ENCODE results near the gene EIF4G2. TPM values are rescaled to one million over a fixed set of nuclear protein-coding genes. Genes with fewer than 3 reads are reported as not detected.
"Not testable (repeated sequence)": the region's sequence is repeated elsewhere in the genome, so short reads cannot be mapped to it uniquely, and the experiment has no call there.

Gene EIF4G2
- total and polyA plus RNA-seq, 2 of the 8 experiments (the other 6 are each of a cell fraction or from before 2014, with no cell fraction given) = 438 to 964 TPM

DNA sequence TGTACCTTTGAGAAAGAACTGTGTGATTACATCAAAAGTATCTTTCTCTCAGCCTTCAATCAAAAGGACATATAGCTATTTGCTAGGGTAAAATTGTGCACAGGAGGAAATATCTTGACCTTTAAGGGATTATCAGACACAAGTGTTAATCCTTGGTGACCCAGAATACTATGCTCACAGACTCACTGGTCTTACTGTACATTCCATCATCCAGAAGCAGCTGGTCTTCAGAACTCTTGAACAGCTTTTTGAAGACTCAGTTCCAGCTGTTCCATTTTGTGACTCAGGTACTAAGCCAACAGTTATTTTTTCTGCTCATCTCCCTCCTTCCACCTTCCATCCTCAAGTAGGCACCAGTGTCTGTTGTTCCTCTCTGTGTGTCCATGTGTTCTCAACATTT, 29.4 kb upstream of the EIF4G2 start (continued):
- no peak for TF ChIP-seq RAD21 (IDR thresholded peaks at IDR 0.05 in 1 of 2, conservative IDR thresholded peaks at IDR 0.05 in 1 of 2; ENCODE audit: low read depth in 2 of 2, low read length in 2 of 2)
- no peak for TF ChIP-seq GTF2F1 (IDR thresholded peaks at IDR 0.05; ENCODE audit: borderline replicate concordance, low read depth, low read length)
- no peak for TF ChIP-seq SIRT6 (IDR thresholded peaks at IDR 0.05; ENCODE audit: low read length)
- no peak for TF ChIP-seq EGR1 (IDR thresholded peaks at IDR 0.05; ENCODE audit: borderline replicate concordance, low read depth, low read length)

DNA sequence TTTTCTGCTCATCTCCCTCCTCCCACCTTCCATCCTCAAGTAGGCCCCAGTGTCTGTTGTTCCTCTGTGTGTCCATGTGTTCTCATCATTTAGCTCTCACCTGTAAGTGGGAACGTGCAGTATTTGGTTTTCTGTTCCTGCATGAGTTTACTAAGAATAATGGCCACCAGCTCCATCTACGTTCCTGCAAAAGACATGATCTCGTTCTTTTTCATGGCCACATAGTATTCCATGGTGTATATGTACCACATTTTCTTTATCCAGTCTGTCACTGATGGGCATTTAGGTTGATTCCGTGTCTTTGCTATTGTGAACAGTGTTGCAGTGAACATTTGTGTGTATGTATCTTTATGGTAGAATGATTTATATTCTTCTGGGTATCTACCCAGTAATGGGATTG, 28.2 kb upstream of the EIF4G2 start:
- not testable (repeated sequence) for DNase-seq (ENCODE audit: low read depth in 1 of 2, low spot score in 2 of 2); H4K5ac ChIP-seq (ENCODE audit: insufficient read length, low read depth, low read length); H2AFZ ChIP-seq (ENCODE audit: low read length); H3K4me1 ChIP-seq (replicated peaks in 1 of 4; ENCODE audit: control insufficient read depth in 3 of 4, insufficient read depth in 4 of 4, low read length in 3 of 4); H2BK5ac ChIP-seq (ENCODE audit: low read depth, low read length); H2BK120ac ChIP-seq (replicated peaks; ENCODE audit: low read depth, low read length); H3K18ac ChIP-seq (ENCODE audit: extremely low read depth, low read length); H2BK12ac ChIP-seq (ENCODE audit: low read depth, low read length); H3K9me3 ChIP-seq (ENCODE audit: insufficient read depth in 2 of 2, low read depth in 1 of 2, low read length in 1 of 2); H3K79me1 ChIP-seq (ENCODE audit: low read depth, low read length); H4K20me1 ChIP-seq (replicated peaks in 1 of 2; ENCODE audit: control insufficient read depth in 1 of 2, insufficient read depth in 2 of 2, low read length in 2 of 2); H3K4me2 ChIP-seq (ENCODE audit: insufficient read depth in 1 of 2, low read depth in 2 of 2, low read length in 2 of 2); H3K4me3 ChIP-seq (ENCODE audit: extremely low read depth in 1 of 4, insufficient read depth in 2 of 4, low read depth in 3 of 4, low read length in 4 of 4); H3K9ac ChIP-seq (replicated peaks in 1 of 4; ENCODE audit: extremely low read depth in 1 of 4, low read depth in 3 of 4, low read length in 3 of 4); H3K27me3 ChIP-seq (replicated peaks in 1 of 4; ENCODE audit: control insufficient read depth in 3 of 4, extremely low read depth in 1 of 4, insufficient read depth in 3 of 4, low read length in 3 of 4); FAIRE-seq; H3K79me2 ChIP-seq (ENCODE audit: control insufficient read depth in 1 of 2, insufficient read depth in 2 of 2, low read length in 2 of 2); H3K36me3 ChIP-seq (ENCODE audit: control insufficient read depth in 2 of 4, insufficient read depth in 4 of 4, low read length in 3 of 4); H2BK20ac ChIP-seq (ENCODE audit: low read length); H2BK15ac ChIP-seq (ENCODE audit: low read length); H4K8ac ChIP-seq (ENCODE audit: extremely low read depth, insufficient read depth, low read length); H3K14ac ChIP-seq (ENCODE audit: insufficient read length); H3K27ac ChIP-seq (ENCODE audit: low read depth, low read length); H2AK5ac ChIP-seq (ENCODE audit: low read depth, low read length); H3K4ac ChIP-seq (replicated peaks; ENCODE audit: insufficient read length, low read depth, low read length); H3K56ac ChIP-seq (replicated peaks; ENCODE audit: insufficient read length, low read depth, low read length); H4K91ac ChIP-seq (replicated peaks; ENCODE audit: insufficient read length, low read length); H3K23ac ChIP-seq (ENCODE audit: insufficient read length); H3K23me2 ChIP-seq (ENCODE audit: low read depth, low read length)
- CTCF ChIA-PET (ENCODE audit: partially characterized antibody) = interaction anchor here (0.7 to 1.7 kb wide), 5 partner anchors 12 to 1315 kb away, joined by 3 to 9 read pairs (median 3); no protein-coding TSS in a partner anchor
- 87% methylated on average over 4 of the region's 4 CpGs; no CpG with 5 or more reads in 1 of the 2 experiments for WGBS, 2 experiments (ENCODE audit: extremely low coverage in 1 of 2, insufficient coverage in 1 of 2, insufficient read length in 1 of 2, insufficient replicate concordance in 2 of 2, low coverage in 1 of 2, low lambda C conversion rate in 2 of 2, missing lambda C conversion rate in 1 of 2)
- POLR2A ChIA-PET (ENCODE audit: partially characterized antibody) = interaction anchor here (1.3 to 6.4 kb wide), 2 partner anchors 12 to 28 kb away, joined by 8 to 42 read pairs; partner anchors contain the start of gene EIF4G2

Data from H1 (cell line).